NCI-H2171 (cell line): ENCODE data around the gene NTMT2.

ENCODE experiments used
- DNase-seq: peaks from one replicate; lab custom pipeline; 2025; lab: John Stamatoyannopoulos, UW

NTMT2 gene

GRCh38 chr1:170210142-170210541 lies 64.4 kb downstream of the NTMT2 start:
- DNase-seq: no peak

DNA sequence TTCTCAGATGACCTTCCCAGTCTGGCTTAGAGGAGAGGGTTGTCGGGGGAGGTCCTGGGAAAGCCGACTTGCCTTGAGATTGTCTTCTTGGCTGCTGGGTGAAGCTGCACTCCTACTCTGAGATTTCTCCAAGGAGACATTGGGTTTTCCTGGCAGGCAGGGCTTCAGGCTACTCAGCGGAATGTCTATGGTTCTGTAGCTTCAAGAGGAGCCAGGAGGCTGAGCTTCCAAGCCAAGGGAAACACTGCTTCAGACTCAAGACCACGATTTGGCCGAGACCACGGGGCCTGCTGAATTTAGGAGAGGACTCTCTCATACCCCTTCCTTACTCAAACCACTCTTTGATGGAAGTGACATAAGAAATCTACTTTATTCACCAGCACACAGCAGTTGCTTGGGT lies 67.8 kb downstream of the NTMT2 start:
- no peak for DNase-seq

DNA sequence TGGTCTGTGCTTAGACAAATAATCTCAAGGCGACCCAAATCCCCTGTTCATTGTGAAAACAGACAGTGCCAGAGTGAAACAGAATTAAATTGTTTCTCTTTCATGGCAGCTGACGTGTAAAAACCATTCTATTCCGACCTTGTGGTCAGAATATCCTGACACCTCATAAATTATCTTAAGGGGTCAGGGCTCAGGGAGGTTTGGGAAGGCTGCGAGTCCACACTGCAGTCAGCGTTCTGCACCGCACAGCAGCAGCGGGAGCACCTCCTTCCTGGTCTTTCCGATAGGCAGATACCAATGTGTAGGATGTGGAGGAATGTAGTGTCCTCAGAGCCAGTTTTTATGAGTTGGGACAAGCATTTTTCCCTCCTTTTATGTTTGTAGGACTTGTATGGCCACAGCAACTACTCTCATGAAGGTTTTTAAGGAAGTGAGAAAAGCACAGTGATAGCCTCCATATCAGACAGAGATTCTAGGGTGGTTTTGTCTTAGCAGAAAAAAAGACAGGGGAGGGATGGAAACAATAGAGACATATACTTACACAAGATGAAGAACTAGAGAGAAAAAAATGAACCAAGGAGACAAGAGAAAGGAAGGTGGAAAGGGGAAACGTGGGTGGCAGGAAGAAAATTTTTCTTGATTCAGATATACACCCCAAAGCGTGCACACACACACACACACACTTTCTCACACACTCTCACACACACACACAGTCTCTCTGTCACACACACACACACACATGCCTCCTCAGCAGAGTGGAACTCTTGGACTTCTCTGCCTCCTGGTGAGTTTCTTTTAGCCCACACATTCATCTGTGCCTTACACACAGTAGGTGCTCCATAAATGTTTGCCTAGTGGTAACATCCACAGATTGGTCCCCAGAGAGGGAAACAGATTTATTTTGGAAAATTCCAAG lies 68.6 kb downstream of the NTMT2 start:
- DNase-seq: no peak

DNA sequence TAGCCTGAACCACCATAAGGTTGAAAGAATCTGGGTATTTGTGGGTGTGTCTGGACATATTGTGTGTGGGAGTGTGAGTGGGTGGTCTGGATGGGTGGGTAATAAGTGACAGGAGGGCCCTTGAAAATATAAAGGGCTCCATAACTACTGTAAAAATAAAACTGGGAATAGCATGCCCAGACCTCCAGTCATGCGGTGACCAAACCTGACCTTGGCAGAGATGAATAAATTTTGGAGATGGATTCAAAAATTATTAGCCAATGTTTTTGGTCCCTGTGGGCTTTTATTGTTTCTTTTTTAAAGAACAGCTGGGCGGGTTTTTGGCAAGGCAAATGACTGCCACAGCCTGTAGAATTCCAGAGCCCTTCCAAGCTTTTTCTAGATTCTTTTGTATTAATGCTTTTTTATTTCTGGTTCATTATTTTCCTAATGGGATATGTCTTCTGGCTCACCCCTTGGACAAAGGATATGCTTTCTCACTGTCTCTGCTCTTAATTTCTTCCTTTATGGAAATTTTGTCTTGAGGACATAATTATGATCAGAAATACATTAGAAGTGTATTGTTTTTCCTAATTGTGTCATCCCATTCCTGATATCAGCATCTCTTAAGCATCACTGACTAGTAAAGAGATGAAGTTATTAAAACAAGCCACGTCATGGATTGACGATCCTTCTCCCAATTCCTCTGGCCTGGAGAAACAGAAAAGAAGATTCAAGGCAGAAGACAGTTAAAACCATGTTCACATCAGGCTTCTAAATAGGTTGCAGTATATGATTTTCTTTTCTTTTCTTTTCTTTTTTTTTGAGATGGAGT lies 69.5 kb downstream of the NTMT2 start:
- no peak for DNase-seq

- no peak for DNase-seq
Measured at GRCh38 chr1:170217517-170218256, 71.9 kb downstream of the NTMT2 start.

DNA sequence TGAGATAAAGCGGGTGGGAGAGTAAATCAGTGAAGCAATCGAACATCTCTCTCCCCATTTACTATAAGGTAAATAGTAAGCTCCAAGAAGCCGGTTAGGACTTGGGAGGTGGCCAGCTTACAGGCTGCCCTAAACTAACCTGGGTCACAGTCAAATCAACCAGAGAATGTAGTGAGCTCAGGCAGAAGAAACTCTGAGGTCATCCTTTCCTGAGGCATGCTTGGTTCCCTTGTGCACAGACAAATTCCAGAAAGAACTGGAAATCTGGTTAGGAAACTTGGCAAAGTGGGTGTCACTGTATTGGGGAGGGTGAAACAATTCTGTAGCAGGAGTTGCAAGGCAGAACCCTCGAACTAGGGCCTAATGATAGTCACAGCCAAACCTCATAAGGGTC lies 72.5 kb downstream of the NTMT2 start:
- DNase-seq: no peak
